ENCODE measurements around the gene CRIP2. TPM values are rescaled to one million over a fixed set of nuclear protein-coding genes. Genes with fewer than 3 reads are reported as not detected.

Gene CRIP2
- total RNA-seq, 1 donor, result 8.6 TPM

GRCh38 chr14:105467249-105467941, 7.2 kb upstream of the CRIP2 start:
- TF ChIP-seq CTCF (IDR thresholded peaks at IDR 0.05; ENCODE audit: insufficient read depth, low read depth, low read length), result no peak
- H3K4me3 ChIP-seq (ENCODE audit: low read depth, low read length), result no peak overlapping the region
- no peak for DNase-seq (ENCODE audit: low read depth)

GRCh38 chr14:105467942-105468471, 6.6 kb upstream of the CRIP2 start:
- H3K4me3 ChIP-seq (ENCODE audit: low read depth, low read length), result no peak overlapping the region
- no peak for DNase-seq (ENCODE audit: low read depth)
- no peak for TF ChIP-seq CTCF (IDR thresholded peaks at IDR 0.05; ENCODE audit: insufficient read depth, low read depth, low read length)

- TF ChIP-seq CTCF (IDR thresholded peaks at IDR 0.05; ENCODE audit: insufficient read depth, low read depth, low read length), result no peak
- no peak for DNase-seq (ENCODE audit: low read depth)
- no peak overlapping the region for H3K4me3 ChIP-seq (ENCODE audit: low read depth, low read length)
Observed at GRCh38 chr14:105468621-105469241, 5.9 kb upstream of the CRIP2 start.

GRCh38 chr14:105469456-105470349, 4.9 kb upstream of the CRIP2 start:
- no peak overlapping the region for H3K4me3 ChIP-seq (ENCODE audit: low read depth, low read length)
- no peak for TF ChIP-seq CTCF (IDR thresholded peaks at IDR 0.05; ENCODE audit: insufficient read depth, low read depth, low read length)
- DNase-seq (ENCODE audit: low read depth), result no peak

- no peak for TF ChIP-seq CTCF (IDR thresholded peaks at IDR 0.05; ENCODE audit: insufficient read depth, low read depth, low read length)
- no peak for DNase-seq (ENCODE audit: low read depth)
Observed at GRCh38 chr14:105470350-105471296, 4.0 kb upstream of the CRIP2 start.

More at GRCh38 chr14:105470350-105471296, 4.0 kb upstream of the CRIP2 start:
- H3K4me3 ChIP-seq (ENCODE audit: low read depth, low read length), result no peak overlapping the region

Data from fibroblast of villous mesenchyme (primary cell).